GM19351 (cell line): Measurements from ENCODE around the gene GATC.
A peak's percentile ranks its signal among the peaks of the same experiment; 100 is the strongest.

Experiments used
- ATAC-seq: cut with Tn5 transposase; IDR thresholded peaks from one replicate; pipeline ENCODE4 v1.9.1; 2021; ENCODE audit warnings: mild to moderate bottlenecking, moderate library complexity; ENCODE audit not compliant: unreplicated experiment

The GATC gene

DNA sequence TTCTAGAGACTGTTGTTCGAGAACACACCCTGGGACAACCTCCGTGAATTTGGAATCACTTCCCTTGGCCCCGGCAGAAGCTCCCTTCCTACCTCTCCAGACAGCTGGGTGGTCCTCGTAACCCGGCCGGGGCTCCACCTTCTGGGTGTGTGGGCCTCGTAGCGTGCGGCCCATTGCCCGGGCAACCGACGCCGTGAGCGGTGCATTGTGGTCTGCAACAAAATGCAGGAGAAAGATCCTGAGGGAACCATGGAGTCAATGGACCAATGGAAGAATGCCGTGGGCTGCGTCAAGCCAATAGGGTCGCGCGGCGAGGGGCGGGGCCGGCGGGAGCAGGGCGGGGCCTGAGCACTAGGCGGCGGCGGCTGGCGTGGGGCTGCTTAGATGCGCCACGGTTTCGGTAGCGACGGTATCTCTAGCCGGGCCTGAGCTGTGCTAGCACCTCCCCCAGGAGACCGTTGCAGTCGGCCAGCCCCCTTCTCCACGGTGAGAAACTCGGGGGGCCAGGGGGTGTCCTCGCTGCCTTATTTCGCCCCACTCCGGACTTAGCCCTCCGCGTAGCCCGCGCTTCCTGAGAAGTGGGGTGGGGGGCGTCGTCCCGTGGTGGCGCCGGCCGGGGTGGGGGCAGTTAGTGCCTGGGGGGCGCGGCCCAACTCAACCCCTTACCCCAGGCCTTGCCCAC lies 49.6 kb downstream of the GATC start, which contains the start of gene DYNLL1:
Gene DYNLL1 (plus strand): TSS at position 383 of the 682 bp plus-strand sequence. CDS start 309 bp downstream, outside the sequence.
- peak; percentile 92 for ATAC-seq

DNA sequence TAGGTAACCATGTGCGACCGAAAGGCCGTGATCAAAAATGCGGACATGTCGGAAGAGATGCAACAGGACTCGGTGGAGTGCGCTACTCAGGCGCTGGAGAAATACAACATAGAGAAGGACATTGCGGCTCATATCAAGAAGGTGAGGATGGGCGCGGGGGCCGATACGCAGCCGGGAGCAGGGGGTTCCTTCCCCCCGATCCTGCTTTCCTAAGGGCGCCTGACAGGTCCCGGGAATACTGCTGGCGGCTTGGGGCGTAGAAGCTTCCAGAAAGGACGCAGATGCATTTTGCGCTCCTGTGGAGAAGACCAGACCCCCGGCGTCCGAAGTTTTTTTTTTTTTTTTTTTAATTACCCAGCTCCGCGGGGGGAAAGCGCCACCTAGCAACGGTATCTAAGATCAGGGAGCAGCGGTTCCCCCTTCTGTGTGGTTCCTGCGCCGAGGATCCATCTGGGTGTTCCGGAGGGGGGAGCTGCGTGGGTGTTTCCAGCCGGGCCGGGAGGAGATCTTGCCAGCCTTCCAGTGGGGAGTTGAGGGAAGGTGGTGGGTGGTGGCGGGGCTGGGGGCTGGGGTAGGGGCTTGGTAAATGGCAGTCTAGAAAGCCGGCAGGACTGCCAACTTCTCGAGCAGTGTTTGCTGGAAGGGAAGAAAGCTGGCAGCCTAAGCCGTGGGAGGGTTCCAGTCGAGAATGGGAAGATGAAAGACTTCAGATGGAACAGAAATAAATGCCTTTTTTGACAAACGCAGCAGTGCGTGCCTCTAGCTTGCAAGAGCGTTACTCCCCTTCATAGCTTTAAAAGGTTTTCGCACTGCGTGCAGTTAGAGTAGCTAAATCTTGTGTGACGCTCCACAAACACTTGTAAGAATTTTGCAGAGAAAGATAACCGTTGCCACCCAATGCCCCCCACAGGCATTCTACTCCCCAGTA lies 50.4 kb downstream of the GATC start:
- ATAC-seq, result peak; percentile 25

DNA sequence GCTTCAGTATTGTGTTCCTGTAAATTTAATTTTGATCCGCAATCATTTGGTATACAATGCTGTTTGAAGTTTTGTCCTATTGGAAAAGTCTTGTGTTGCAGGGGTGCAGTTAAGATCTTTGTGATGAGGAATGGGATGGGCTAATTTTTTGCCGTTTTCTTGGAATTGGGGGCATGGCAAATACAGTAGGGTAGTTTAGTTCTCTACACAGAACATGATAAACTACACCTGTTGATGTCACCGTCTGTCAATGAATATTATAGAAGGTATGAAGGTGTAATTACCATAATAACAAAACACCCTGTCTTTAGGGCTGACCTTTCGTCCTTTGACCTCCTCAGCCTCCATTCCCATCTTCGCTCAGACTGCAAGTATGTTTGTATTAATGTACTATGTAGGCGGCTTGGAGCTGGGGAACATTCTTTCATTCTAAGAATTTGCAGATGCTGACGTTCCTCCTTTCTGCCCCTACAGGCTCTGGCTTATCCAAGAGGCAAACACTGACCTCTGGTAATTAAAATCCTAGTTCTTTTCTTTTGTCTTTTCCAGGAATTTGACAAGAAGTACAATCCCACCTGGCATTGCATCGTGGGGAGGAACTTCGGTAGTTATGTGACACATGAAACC lies 51.4 kb downstream of the GATC start:
- ATAC-seq, result no peak

DNA sequence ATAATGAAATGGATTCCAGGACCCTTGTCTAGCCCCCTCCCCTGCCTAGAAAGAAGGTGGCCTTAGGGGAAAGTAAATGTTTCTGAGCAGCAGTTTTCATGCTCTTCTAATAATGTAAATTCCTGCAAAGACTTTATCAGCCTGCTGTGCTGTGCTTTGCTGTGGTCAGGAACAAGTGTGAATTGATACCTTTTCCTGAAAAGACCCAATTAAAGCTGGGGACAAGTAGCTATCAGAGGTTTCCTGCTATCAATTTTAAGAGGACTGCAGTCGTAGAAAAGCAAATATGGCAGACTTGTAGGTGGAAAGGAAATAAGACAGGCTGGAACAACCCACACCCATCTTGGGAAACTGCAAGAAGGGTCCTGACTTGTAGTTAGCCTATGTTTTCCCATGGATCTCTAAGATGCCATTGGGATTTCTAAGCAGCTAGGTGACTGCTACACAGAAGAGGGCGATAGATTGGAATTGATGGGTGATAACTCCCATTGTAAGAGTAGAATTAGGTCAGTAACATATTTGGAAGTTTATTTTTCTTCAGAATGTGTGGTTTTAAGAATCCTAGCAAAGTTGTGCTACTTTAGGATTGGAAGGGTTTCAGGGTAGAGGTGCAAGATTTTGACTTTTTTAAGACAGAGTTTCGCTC lies 52.7 kb downstream of the GATC start:
- ATAC-seq, result no peak

DNA sequence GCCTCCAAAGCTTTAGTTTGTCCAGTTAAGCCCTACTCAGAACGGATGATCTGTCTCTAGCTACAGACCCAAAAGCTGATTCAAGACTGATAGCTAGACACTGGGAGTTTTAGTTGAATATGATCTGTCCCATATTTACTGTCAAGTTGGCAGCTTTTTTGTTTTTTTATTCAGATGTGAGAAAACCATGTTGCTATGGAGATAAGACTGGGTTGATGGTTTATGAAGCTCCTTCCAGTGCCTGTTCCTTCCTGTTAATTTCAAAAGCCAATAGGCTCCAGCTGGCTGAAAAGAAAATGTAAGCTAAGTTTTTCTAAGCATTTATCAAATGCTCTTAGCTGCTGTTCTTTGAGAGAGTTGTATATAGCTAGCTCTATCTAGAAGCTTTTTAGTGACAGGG lies 54.3 kb downstream of the GATC start:
- no peak for ATAC-seq

DNA sequence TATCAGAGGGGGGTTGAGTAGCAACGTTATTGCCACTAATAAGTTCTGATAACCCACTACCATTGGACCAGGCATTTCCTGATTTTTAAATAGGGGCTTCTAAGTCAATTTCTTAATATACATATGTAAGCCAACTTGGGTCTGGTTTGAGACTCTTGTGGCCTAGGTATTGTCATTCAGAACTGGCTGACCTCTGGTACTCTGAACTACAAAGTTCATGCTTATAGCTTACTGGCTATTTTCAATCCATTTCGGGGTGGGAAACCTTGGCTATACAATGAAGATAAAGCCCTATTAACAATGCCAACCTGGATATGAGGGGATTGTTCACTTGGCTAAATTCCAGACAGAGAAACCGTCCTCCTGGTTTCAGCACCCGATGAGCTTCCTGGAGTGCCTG lies 58.3 kb downstream of the GATC start:
- ATAC-seq, result no peak

DNA sequence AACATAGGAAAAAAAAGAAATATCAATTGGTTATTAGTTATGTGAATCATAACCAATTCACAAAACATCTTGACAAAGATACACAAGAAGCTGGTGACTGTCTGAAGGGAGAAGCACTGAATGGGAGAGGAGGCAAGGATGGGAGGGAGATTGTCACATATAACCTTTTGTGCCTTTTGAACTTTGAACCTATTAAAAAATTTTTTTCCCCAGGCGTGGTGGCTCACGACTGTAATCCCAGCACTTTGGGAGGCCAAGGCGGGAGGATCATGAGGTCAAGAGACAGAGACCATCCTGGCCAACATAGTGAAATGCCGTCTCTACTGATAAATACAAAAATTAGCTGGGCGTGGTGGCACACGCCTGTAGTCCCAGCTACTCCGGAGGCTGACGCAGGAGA lies 62.3 kb downstream of the GATC start:
- ATAC-seq, result no peak
